ENCODE results near the gene ANGPTL7.

DNA sequence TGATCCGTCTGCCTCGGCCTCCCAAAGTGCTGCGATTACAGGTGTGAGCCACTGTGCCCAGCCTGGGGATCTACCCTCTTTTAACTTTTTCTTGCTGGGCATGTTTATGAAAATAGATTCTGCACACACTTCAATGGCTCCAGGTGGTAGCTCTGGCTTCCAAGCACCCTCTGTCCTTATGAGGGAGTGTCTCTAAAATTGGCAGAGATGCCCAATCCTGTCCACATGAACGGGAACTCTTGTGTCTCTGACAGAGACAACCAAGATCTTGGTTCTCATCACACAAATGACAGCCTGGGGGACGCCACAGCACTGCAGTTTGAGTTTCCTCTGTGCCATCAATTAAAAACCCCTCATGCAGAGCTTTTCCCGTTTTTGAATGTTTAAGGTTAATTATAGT, 43.4 kb upstream of the ANGPTL7 start:
- no peak for TF ChIP-seq POLR2A (IDR thresholded peaks at IDR 0.05)
- TF ChIP-seq, protein P1, sequence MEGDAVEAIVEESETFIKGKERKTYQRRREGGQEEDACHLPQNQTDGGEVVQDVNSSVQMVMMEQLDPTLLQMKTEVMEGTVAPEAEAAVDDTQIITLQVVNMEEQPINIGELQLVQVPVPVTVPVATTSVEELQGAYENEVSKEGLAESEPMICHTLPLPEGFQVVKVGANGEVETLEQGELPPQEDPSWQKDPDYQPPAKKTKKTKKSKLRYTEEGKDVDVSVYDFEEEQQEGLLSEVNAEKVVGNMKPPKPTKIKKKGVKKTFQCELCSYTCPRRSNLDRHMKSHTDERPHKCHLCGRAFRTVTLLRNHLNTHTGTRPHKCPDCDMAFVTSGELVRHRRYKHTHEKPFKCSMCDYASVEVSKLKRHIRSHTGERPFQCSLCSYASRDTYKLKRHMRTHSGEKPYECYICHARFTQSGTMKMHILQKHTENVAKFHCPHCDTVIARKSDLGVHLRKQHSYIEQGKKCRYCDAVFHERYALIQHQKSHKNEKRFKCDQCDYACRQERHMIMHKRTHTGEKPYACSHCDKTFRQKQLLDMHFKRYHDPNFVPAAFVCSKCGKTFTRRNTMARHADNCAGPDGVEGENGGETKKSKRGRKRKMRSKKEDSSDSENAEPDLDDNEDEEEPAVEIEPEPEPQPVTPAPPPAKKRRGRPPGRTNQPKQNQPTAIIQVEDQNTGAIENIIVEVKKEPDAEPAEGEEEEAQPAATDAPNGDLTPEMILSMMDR (IDR thresholded peaks at IDR 0.05) = no peak
- no peak for TF ChIP-seq POLR2AphosphoS5 (IDR thresholded peaks at IDR 0.05)

Measured in breast epithelium (tissue), 3 donors.